ENCODE results near the gene SLX4IP. TPM values are rescaled to one million over a fixed set of nuclear protein-coding genes. Genes with fewer than 3 reads are reported as not detected.

SLX4IP gene
- total RNA-seq, 2 donors from 2014 or later = 7.0 to 8.2 TPM

GRCh38 chr20:10404959-10405530, 30.1 kb upstream of the SLX4IP start:
- H3K27ac ChIP-seq = no peak overlapping the region
- WGBS = 56% methylated on average over 4 of the region's 4 CpGs

GRCh38 chr20:10408108-10408813, 26.8 kb upstream of the SLX4IP start:
- DNase-seq (ENCODE audit: low spot score) = no peak
- H3K36me3 ChIP-seq = no peaks in the 10 kb centered on the region
- no peaks in the 10 kb centered on the region for H3K9me3 ChIP-seq
- TF ChIP-seq CTCF (IDR thresholded peaks at IDR 0.05) (no peak), POLR2AphosphoS5 (IDR thresholded peaks at IDR 0.05) (no peak), POLR2A (IDR thresholded peaks at IDR 0.05) (no peak)
- H3K27me3 ChIP-seq (replicated peaks; ENCODE audit: insufficient read depth) = no peaks in the 10 kb centered on the region
- H3K4me3 ChIP-seq = no peak overlapping the region
- H3K4me1 ChIP-seq (replicated peaks) = no peaks in the 10 kb centered on the region
- no peak overlapping the region for H3K27ac ChIP-seq
- 95% methylated on average over 2 of the region's 2 CpGs for WGBS
- intact Hi-C loops (cut with DNase I) = no loop called here

More at GRCh38 chr20:10404959-10405530, 30.1 kb upstream of the SLX4IP start:
- Histone ChIP-seq H3K36me3 (no peaks in the 10 kb centered on the region), H3K4me1 (replicated peaks) (no peaks in the 10 kb centered on the region), H3K27me3 (replicated peaks; ENCODE audit: insufficient read depth) (no peaks in the 10 kb centered on the region), H3K4me3 (no peak overlapping the region), H3K9me3 (no peaks in the 10 kb centered on the region)
- DNase-seq (ENCODE audit: low spot score) = no peak
- intact Hi-C loops (cut with DNase I) = no loop called here
- no peak for TF ChIP-seq CTCF (IDR thresholded peaks at IDR 0.05)
- TF ChIP-seq POLR2A (IDR thresholded peaks at IDR 0.05) = no peak
- no peak for TF ChIP-seq POLR2AphosphoS5 (IDR thresholded peaks at IDR 0.05)

- TF ChIP-seq CTCF (IDR thresholded peaks at IDR 0.05) (no peak), POLR2A (IDR thresholded peaks at IDR 0.05) (no peak), POLR2AphosphoS5 (IDR thresholded peaks at IDR 0.05) (no peak)
- intact Hi-C loops (cut with DNase I) = no loop called here
- H3K9me3 ChIP-seq = no peaks in the 10 kb centered on the region
- 93% methylated on average over 1 of the region's 1 CpG for WGBS
- no peak overlapping the region for H3K27ac ChIP-seq
- H3K27me3 ChIP-seq (replicated peaks; ENCODE audit: insufficient read depth) = no peaks in the 10 kb centered on the region
- no peaks in the 10 kb centered on the region for H3K36me3 ChIP-seq
- DNase-seq (ENCODE audit: low spot score) = no peak
- H3K4me3 ChIP-seq = no peak overlapping the region
- H3K4me1 ChIP-seq (replicated peaks) = no peaks in the 10 kb centered on the region
These were observed 23.4 kb upstream of the SLX4IP start for GRCh38 chr20:10411673-10412072.

- no peak overlapping the region for H3K4me3 ChIP-seq
- H3K36me3 ChIP-seq = no peaks in the 10 kb centered on the region
- 78% methylated on average over 5 of the region's 5 CpGs for WGBS
- no peak overlapping the region for H3K27ac ChIP-seq
- TF ChIP-seq POLR2A (IDR thresholded peaks at IDR 0.05) (no peak), CTCF (IDR thresholded peaks at IDR 0.05) (no peak), POLR2AphosphoS5 (IDR thresholded peaks at IDR 0.05) (no peak)
- no peaks in the 10 kb centered on the region for H3K27me3 ChIP-seq (replicated peaks; ENCODE audit: insufficient read depth)
- H3K9me3 ChIP-seq = no peaks in the 10 kb centered on the region
- H3K4me1 ChIP-seq (replicated peaks) = no peaks in the 10 kb centered on the region
- intact Hi-C loops (cut with DNase I) = no loop called here
- DNase-seq (ENCODE audit: low spot score) = no peak
These were observed 22.3 kb upstream of the SLX4IP start for GRCh38 chr20:10412591-10413408.

All from prostate gland (tissue), 2 donors.